Measurements from ENCODE around the gene RNU5B-1. TPM values are rescaled to one million over a fixed set of nuclear protein-coding genes. Genes with fewer than 3 reads are reported as not detected.

Gene RNU5B-1
- total RNA-seq, 4 donors from 2014 or later, result not detected

- H3K36me3 ChIP-seq, result no peaks in the 10 kb centered on the region
- no peak overlapping the region for H3K27ac ChIP-seq
- H3K4me1 ChIP-seq, result no peaks in the 10 kb centered on the region
- no peak overlapping the region for H3K4me3 ChIP-seq
- no peak for TF ChIP-seq EP300 (IDR thresholded peaks at IDR 0.05)
- no peak for TF ChIP-seq POLR2AphosphoS5 (IDR thresholded peaks at IDR 0.05)
- TF ChIP-seq POLR2A (IDR thresholded peaks at IDR 0.05), result no peak
- TF ChIP-seq CTCF (IDR thresholded peaks at IDR 0.05), result no peak
- DNase-seq (ENCODE audit: low spot score in 2 of 2), result no peak
- peaks cover 3% of the 10 kb centered on the region for H3K27me3 ChIP-seq
- WGBS, result 37% methylated on average over 8 of the region's 9 CpGs
- H3K9me3 ChIP-seq, result no peaks in the 10 kb centered on the region
These were observed 18.6 kb downstream of the RNU5B-1 start for GRCh38 chr15:65323071-65323511.

GRCh38 chr15:65326117-65326526 lies 21.6 kb downstream of the RNU5B-1 start:
- H3K4me3 ChIP-seq, result no peak overlapping the region
- no peaks in the 10 kb centered on the region for H3K9me3 ChIP-seq
- H3K27ac ChIP-seq, result no peak overlapping the region
- no peak for TF ChIP-seq POLR2A (IDR thresholded peaks at IDR 0.05)
- TF ChIP-seq EP300 (IDR thresholded peaks at IDR 0.05), result no peak
- TF ChIP-seq CTCF (IDR thresholded peaks at IDR 0.05), result no peak
- no peak for TF ChIP-seq POLR2AphosphoS5 (IDR thresholded peaks at IDR 0.05)
- H3K27me3 ChIP-seq, result peaks cover 3% of the 10 kb centered on the region
- DNase-seq (ENCODE audit: low spot score in 2 of 2), result no peak
- no peaks in the 10 kb centered on the region for H3K36me3 ChIP-seq
- H3K4me1 ChIP-seq, result no peaks in the 10 kb centered on the region
- WGBS, result 33% methylated on average over 3 of the region's 12 CpGs

- Histone ChIP-seq H3K27ac (no peak overlapping the region), H3K4me1 (no peaks in the 10 kb centered on the region), H3K9me3 (no peaks in the 10 kb centered on the region), H3K27me3 (peaks cover 3% of the 10 kb centered on the region), H3K4me3 (no peak overlapping the region), H3K36me3 (no peaks in the 10 kb centered on the region)
- 81% methylated on average over 2 of the region's 2 CpGs for WGBS
- no peak for DNase-seq (ENCODE audit: low spot score in 2 of 2)
- TF ChIP-seq EP300 (IDR thresholded peaks at IDR 0.05) (no peak), POLR2A (IDR thresholded peaks at IDR 0.05) (no peak), CTCF (IDR thresholded peaks at IDR 0.05) (no peak), POLR2AphosphoS5 (IDR thresholded peaks at IDR 0.05) (no peak)
These were observed 22.3 kb downstream of the RNU5B-1 start for GRCh38 chr15:65326818-65327217.

DNA sequence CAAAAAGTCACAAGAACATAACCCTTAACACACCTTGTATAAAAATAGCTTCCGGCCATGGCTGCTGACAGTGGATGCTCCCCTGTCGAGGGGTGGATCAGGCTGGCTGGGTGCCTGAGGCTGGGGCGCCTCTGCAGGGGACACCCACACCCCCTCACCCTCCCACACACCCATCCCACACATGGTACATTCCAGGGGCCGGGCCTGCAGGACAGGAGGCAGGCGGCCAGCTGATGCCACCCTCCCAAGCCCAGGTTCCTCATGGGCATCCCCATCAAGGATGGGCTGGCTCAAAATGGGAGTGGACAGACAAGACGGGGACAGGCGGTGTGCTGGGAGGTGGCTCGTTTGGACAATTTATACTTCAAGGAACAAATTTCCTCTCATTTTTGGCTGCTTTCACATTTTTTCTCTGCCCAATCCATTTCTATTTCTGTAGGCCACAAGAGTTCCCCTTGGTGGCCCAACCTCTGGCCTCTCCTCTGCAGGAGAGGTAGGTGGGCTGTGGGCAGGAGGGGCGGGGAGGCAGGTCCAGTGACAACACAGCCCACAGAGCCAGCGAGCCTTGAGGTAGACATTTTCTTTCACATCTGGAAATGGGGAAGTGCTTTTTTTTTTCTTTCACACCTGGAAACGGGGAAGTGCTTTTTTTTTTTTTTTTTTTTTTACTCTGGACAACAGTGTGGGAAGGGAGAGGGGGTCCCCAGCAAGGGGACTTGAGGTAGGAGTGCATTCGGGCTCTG lies 23.3 kb downstream of the RNU5B-1 start:
- Histone ChIP-seq H3K9me3 (no peaks in the 10 kb centered on the region), H3K27ac (no peak overlapping the region), H3K36me3 (no peaks in the 10 kb centered on the region), H3K4me1 (no peaks in the 10 kb centered on the region), H3K27me3 (no peaks in the 10 kb centered on the region), H3K4me3 (no peak overlapping the region)
- TF ChIP-seq EP300 (IDR thresholded peaks at IDR 0.05) (no peak), CTCF (IDR thresholded peaks at IDR 0.05) (no peak), POLR2AphosphoS5 (IDR thresholded peaks at IDR 0.05) (no peak), POLR2A (IDR thresholded peaks at IDR 0.05) (no peak)
- WGBS, result 76% methylated on average over 12 of the region's 12 CpGs
- DNase-seq (ENCODE audit: low spot score in 2 of 2), result no peak

- no peaks in the 10 kb centered on the region for H3K27me3 ChIP-seq
- no peak for TF ChIP-seq EP300 (IDR thresholded peaks at IDR 0.05)
- TF ChIP-seq POLR2A (IDR thresholded peaks at IDR 0.05), result no peak
- TF ChIP-seq POLR2AphosphoS5 (IDR thresholded peaks at IDR 0.05), result no peak
- no peak for TF ChIP-seq CTCF (IDR thresholded peaks at IDR 0.05)
- no peaks in the 10 kb centered on the region for H3K36me3 ChIP-seq
- H3K27ac ChIP-seq, result no peak overlapping the region
- no peaks in the 10 kb centered on the region for H3K9me3 ChIP-seq
- WGBS, result 83% methylated on average over 9 of the region's 21 CpGs
- DNase-seq (ENCODE audit: low spot score in 2 of 2), result no peak
- no peak overlapping the region for H3K4me3 ChIP-seq
- H3K4me1 ChIP-seq, result no peaks in the 10 kb centered on the region
These were observed 24.2 kb downstream of the RNU5B-1 start for GRCh38 chr15:65328506-65329287.
